SJSA1 (cell line): ENCODE measurements around the gene CDK15. TPM values are rescaled to one million over a fixed set of nuclear protein-coding genes. Genes with fewer than 3 reads are reported as not detected.

Source experiments
- DNase-seq, 2 experiments: peaks; one replicate each; pipeline ENCODE4 v3.0.0-alpha.2; 2015 to 2020; ENCODE audit warnings: low spot score in 2 of 2, low read depth in 1 of 2
- H3K27ac ChIP-seq: fragments of 250-450 bp; sonication (Bioruptor Pico); 2 replicates; pipeline ENCODE4 v1.5.1; 2020; ENCODE audit warnings: mild to moderate bottlenecking, moderate library complexity
- H3K27me3 ChIP-seq: fragments of 250-450 bp; sonication (Bioruptor Pico); replicated peaks from 2 replicates; pipeline ENCODE4 v1.5.1; 2020; ENCODE audit warnings: mild to moderate bottlenecking, moderate library complexity
- H3K36me3 ChIP-seq: fragments of 250-450 bp; sonication (Bioruptor Pico); 2 replicates; pipeline ENCODE4 v1.5.1; 2020; ENCODE audit warnings: mild to moderate bottlenecking
- H3K4me1 ChIP-seq: fragments of 250-450 bp; sonication (Bioruptor Pico); replicated peaks from 2 replicates; pipeline ENCODE4 v1.6.1; 2021; ENCODE audit warnings: mild to moderate bottlenecking
- H3K4me3 ChIP-seq: fragments of 250-450 bp; sonication (Bioruptor Pico); 2 replicates; pipeline ENCODE4 v1.5.1; 2020; ENCODE audit warnings: mild to moderate bottlenecking
- H3K9me3 ChIP-seq: fragments of 250-450 bp; sonication (Bioruptor Pico); replicated peaks from 2 replicates; pipeline ENCODE4 v1.5.1; 2020; ENCODE audit warnings: mild to moderate bottlenecking
- total RNA-seq: library from RNA; depleted of rRNA; stranded (reverse); fragments of >200 nt; shearing (Covaris generic); gene quantifications from 2 replicates; pipeline ENCODE4 v1.2.3, GENCODE V29; 2014

CDK15 gene
- total RNA-seq, 1 experiment from 2014 or later: 29.4 TPM

DNA sequence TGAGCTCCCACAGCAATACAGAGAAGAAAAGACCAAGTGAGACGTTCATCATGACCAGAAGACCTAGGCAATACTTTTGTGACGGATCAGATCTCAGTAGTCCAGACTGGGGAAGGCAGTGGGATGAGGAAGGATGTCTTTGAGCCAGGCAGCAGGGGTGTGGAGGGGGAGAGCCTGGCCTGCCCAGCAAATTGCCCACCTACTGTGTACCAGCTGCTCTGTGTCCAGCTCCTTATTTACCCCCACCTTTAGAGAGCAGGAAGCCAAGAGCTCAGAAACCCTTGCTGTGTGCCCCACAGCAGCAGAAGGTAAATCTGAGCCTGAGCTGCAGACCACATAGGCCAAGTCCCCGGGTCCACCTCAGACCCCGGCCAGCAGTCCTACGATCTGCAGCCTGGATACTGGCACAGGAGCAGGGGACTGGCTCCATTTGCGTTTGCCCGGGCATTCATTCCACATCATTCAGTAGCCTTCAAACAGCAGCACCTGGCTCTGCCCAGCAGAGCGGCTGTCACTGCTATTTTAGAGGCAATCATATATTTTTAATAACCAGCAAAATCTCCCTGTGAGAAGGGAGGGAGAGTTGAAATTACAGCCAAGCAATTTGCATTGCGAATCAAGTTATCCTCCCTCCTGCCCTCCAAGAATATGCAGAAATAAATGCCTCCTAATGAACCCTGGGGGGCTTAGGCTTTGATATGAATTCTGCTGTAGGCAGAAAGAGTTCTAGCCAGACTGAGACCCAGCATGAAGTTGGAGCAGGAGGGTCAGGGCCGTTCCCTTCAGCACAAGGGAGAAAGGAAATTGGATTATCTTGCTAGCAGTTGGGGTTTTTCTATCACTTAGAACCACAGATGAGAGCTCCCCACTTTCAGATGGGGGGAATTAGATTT is 117.3 kb downstream of the CDK15 start:
- Histone ChIP-seq H3K4me3 (no peak overlapping the region), H3K9me3 (no peaks in the 10 kb centered on the region), H3K4me1 (no peaks in the 10 kb centered on the region), H3K36me3 (no peaks in the 10 kb centered on the region), H3K27ac (no peak overlapping the region), H3K27me3 (no peaks in the 10 kb centered on the region)
- DNase-seq: no peak

DNA sequence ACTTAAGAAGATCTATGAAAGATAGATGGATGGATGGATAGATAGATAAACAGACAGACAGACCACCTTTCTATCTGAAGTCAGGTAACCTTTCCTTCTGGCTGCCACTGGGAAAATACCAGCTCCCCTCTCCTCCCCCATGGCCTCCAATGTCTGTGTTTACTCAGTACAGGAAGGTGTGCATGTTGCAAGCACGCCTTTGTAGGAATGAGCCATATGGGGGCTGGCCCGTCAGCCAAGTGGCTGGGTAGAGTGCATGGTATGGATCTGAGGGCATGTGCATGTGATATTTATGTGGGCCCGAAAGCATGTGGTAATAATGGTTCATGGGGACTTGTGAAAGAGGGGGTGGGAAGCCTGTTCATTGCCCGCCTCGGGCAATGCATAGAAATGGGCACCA is 118.1 kb downstream of the CDK15 start:
- no peak overlapping the region for H3K27ac ChIP-seq
- H3K4me3 ChIP-seq: no peak overlapping the region
- no peaks in the 10 kb centered on the region for H3K27me3 ChIP-seq
- no peaks in the 10 kb centered on the region for H3K4me1 ChIP-seq
- no peaks in the 10 kb centered on the region for H3K36me3 ChIP-seq
- H3K9me3 ChIP-seq: no peaks in the 10 kb centered on the region
- DNase-seq: no peak

DNA sequence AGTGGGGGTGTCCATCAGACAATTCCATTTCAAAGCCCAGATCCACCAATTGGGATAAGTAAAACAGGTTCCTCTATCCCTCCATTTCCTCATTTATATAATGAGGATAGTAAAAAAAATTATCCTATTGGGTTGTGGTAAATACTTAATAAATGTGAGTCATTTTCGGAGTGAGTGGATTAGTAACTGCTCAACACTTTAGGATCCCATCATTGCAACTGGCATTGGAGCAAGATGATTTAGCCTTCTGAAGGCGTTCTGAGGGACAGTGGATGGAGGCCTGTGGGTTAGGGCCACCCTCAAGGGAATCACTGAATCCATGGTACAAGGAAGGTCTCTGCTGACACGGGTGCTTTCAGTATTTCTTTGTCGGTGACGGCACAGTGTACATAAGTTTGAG is 118.7 kb downstream of the CDK15 start:
- no peak for DNase-seq

DNA sequence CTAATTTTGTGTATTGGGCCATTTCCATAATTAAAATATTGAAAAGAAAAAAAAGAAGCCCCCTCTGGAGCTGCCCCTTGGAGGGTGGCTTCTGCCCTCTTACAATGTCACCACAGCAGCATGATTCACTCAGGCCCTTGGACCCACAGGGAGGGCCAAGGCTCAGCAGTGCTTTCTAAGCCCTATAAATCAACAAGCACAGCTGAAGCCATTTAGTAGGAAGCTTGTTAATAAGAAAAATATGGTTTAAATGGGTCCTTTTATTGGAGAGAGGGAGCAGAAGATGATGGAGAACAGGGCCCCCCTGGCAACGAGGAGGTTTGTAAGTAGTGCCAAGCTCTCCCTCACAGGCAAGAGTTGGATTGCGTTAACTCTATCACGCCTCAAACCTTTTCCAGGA is 119.7 kb downstream of the CDK15 start:
- no peak for DNase-seq
- Histone ChIP-seq H3K27me3 (no peaks in the 10 kb centered on the region), H3K4me1 (peaks cover 11% of the 10 kb centered on the region), H3K27ac (no peak overlapping the region), H3K9me3 (no peaks in the 10 kb centered on the region), H3K36me3 (no peaks in the 10 kb centered on the region), H3K4me3 (no peak overlapping the region)

More for the DNA sequence above, 118.7 kb downstream of the CDK15 start:
- H3K9me3 ChIP-seq: no peaks in the 10 kb centered on the region
- H3K27me3 ChIP-seq: no peaks in the 10 kb centered on the region
- no peaks in the 10 kb centered on the region for H3K36me3 ChIP-seq
- H3K27ac ChIP-seq: no peak overlapping the region
- peaks cover under 1% of the 10 kb centered on the region; the same call in 1 of the 2 replicates for H3K4me1 ChIP-seq
- no peak overlapping the region for H3K4me3 ChIP-seq

DNA sequence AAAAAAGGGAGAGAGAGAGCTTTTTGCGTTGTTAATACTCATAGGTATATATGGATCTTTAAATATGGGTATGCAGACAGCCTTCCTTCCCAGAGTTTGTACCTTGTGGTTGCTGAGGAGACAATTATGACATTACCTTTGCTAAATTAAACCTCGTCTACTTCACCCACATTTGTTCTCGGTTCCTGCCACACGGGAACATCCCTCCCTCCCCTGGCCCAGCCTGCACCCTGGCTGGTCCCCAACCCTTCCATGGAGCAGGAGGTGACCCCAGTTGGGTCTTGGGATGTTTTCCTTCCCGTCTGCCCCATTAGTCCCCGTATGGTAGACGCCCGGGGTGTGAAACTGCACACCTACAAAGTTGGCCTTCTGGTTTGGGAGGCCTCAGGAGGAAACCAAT is 122.0 kb downstream of the CDK15 start:
- Histone ChIP-seq H3K36me3 (no peaks in the 10 kb centered on the region), H3K9me3 (no peaks in the 10 kb centered on the region), H3K4me3 (no peak overlapping the region), H3K27ac (no peak overlapping the region), H3K27me3 (no peaks in the 10 kb centered on the region), H3K4me1 (peaks cover 34% of the 10 kb centered on the region)
- no peak for DNase-seq

DNA sequence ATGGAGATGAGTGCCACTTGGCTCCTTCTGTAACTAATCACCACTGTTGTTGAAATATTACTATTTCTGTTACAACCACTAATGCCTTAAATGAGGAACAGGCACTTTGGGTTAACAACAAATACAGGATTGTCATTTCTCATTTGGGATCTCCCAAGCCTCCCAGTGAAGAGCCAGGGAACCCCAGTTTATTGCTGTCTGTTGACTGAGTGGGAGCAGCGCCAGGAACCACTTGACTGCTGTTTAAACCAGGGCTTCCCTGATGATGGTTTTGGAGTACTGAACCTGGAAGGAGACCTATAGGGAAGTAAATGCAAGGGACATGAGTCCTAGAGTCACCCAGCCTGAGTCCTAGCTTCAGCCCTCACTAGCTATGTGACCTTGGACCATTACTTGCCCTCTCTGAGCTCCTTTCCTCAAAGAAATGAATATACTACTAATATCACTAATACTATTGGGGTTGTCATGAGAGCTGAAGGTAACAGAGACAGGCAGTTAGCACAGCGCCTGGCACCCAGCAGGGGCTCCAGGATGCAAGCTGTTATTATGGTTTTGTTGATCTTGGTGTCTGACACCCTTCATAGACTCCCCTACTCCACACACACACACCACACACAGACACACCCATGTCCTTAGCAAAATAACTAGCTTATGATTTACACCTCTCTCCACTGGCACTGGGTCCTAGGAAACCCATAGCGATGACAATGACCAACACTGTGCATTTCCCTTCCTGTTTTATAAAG is 123.1 kb downstream of the CDK15 start:
- H3K27me3 ChIP-seq: no peaks in the 10 kb centered on the region
- no peaks in the 10 kb centered on the region for H3K36me3 ChIP-seq
- H3K4me1 ChIP-seq: peaks cover 45% of the 10 kb centered on the region
- H3K4me3 ChIP-seq: no peak overlapping the region
- no peaks in the 10 kb centered on the region for H3K9me3 ChIP-seq
- DNase-seq: no peak
- H3K27ac ChIP-seq: no peak overlapping the region

DNA sequence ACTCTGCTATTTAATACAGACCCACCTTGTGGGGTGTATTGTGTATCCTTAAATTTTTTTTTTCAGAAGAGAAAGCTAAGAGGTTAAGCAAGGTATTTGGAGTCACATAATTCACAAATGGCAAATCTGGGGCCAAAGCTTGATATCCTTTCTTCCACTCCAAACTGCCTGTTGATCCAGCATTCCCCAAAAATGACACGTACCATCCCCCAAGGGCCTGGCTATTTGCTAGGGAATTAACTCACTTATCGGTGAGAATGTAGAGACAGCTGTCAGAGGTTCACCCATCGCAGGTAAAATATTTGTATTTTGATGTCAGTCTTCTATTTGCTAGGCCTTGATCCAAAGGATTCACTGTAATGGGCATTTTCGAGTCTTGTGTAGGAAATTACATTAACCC is 123.7 kb downstream of the CDK15 start:
- Histone ChIP-seq H3K36me3 (no peaks in the 10 kb centered on the region), H3K27me3 (no peaks in the 10 kb centered on the region), H3K4me3 (no peak overlapping the region), H3K27ac (no peak overlapping the region), H3K4me1 (peaks cover 50% of the 10 kb centered on the region), H3K9me3 (no peaks in the 10 kb centered on the region)
- no peak for DNase-seq

DNA sequence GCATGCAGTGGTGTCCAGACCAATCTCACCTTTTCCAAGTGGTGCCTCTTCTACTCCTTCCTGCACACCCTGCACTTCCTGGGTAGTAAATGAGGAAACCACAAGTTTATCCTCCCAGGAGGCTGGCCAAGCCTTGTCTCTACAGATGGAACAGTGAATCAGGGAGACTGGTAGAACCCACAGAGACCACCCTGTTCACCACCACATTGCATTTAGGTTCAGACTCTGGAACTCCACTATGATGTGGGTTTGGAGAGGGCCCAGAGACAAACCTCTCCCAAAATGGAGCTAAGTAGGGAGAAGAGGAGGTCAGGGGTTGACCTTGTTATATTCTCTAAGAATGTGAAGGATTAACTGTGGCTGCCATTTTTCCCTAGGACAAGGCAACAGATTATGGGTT is 124.5 kb downstream of the CDK15 start:
- no peak overlapping the region for H3K4me3 ChIP-seq
- no peaks in the 10 kb centered on the region for H3K36me3 ChIP-seq
- peak; percentile 60 to 66 for DNase-seq
- peaks cover 51% of the 10 kb centered on the region for H3K4me1 ChIP-seq
- H3K9me3 ChIP-seq: no peaks in the 10 kb centered on the region; the same call in 1 of the 2 replicates
- H3K27ac ChIP-seq: peak overlapping the region; percentile 60; the same call in 1 of the 2 replicates
- H3K27me3 ChIP-seq: no peaks in the 10 kb centered on the region

DNA sequence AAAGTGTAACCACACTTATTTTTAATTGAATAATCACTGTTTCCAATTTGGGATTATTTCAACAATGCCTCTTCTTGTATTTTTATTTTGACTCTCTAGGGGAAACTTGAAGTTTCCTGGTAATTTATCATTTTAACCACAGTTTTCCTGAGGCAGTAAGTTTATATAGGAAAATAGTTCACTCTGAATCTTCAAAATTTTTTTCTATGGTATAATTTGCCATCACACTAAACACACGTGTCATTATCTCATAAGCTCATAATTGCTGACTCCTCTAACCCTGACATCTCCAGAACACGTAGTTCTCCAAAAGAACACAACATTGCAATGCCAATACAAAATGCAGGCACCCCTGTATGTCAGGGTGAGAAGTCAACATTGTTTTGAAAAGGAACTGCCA is 125.1 kb downstream of the CDK15 start:
- H3K9me3 ChIP-seq: no peaks in the 10 kb centered on the region; the same call in 1 of the 2 replicates
- H3K4me3 ChIP-seq: no peak overlapping the region
- peak overlapping the region; percentile 60 for H3K27ac ChIP-seq
- peaks cover 51% of the 10 kb centered on the region for H3K4me1 ChIP-seq
- no peaks in the 10 kb centered on the region for H3K27me3 ChIP-seq
- no peak for DNase-seq
- no peaks in the 10 kb centered on the region for H3K36me3 ChIP-seq

DNA sequence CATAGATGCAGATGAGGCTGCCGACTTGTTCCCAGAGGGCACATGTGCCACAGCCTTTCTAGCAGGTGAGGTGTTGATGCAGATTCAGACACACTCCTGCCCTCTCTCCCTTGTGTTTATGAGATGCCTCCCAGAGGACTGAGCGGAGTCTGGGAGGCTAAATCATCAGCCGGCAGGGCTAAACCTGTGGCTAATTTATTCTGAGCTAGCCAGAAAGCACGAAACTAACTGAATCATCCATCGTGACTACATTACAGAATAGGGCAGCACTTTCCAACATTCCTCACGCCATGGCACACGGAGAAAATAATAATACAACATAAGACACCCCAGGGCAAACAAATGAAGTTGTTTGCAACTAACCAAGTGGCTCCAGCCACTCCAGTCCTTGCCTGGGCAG is 125.6 kb downstream of the CDK15 start:
- H3K4me3 ChIP-seq: no peak overlapping the region
- H3K36me3 ChIP-seq: no peaks in the 10 kb centered on the region
- no peaks in the 10 kb centered on the region for H3K27me3 ChIP-seq
- H3K4me1 ChIP-seq: peaks cover 51% of the 10 kb centered on the region
- no peaks in the 10 kb centered on the region; the same call in 1 of the 2 replicates for H3K9me3 ChIP-seq
- peak overlapping the region; percentile 60 for H3K27ac ChIP-seq
- DNase-seq: peak; percentile 58 to 77

DNA sequence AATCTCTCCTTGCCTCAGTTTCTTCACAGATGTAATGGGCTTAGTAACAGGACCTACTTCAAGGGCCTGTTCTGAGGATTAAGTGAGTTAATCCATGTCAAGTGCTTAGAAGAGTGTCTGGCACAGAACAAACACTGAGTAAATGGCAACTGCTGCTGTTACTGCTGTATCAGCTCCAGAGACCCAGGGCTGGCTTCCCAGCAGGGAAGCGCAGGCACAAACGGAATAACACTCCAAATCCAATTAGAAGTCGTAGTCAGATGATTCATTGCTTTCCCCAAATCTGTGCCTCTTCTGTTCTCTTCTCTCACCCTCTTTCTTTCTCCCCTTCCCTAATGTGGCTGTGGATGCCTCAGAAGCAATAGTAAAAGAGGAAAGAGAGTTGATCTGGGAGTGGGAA is 126.2 kb downstream of the CDK15 start:
- H3K4me3 ChIP-seq: no peak overlapping the region
- peak overlapping the region; percentile 60 for H3K27ac ChIP-seq
- no peaks in the 10 kb centered on the region; the same call in 1 of the 2 replicates for H3K9me3 ChIP-seq
- no peaks in the 10 kb centered on the region for H3K36me3 ChIP-seq
- H3K27me3 ChIP-seq: no peaks in the 10 kb centered on the region
- peaks cover 51% of the 10 kb centered on the region for H3K4me1 ChIP-seq
- peak in 1 of 2 experiments; percentile 32 for DNase-seq

DNA sequence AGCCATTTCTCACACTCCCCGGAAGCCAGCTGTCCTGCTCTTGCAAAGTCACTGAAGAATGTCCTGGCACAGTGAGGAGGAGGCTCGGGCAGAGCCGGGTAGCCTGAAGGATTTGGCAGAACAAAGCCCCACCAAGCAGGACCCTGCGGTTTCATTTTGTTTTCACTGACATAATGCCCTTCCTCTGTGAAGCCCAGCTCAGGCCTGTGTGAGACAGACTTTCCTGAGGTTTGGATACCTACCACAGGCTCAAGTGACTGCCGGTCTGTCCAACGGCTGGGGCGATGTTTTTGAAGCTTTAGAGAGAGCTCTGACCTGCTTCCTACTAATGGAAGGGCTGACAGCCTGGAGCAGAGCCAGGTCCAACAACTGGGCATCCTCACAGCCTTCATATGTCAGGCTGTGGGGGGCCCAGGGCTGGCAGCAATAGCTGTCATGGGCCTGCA is 127.5 kb downstream of the CDK15 start:
- peak; percentile 84 for DNase-seq
- peaks cover 64% of the 10 kb centered on the region for H3K4me1 ChIP-seq
- peak overlapping the region; percentile 64 for H3K27ac ChIP-seq

DNA sequence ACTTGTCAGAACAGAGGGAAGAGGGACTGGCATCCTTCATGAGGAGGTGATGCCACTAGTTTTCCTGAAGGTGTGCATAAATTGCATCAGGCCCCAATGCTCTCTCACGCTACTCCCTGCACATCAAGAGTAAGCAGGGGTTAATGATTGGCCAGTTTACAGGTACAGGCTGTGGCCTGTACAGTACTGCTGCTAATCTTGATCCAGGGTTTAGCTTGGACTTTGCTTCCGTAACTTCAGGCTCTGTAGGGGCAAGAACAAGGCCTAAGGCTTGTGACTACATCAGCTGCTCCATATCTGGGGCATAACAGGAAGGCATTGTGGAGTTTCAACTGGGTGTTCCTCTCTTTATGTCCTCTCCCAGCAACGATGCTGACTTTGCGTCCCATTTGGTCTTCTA is 130.5 kb downstream of the CDK15 start:
- no peaks in the 10 kb centered on the region for H3K36me3 ChIP-seq
- no peak for DNase-seq
- H3K4me1 ChIP-seq: peaks cover 49% of the 10 kb centered on the region
- H3K27me3 ChIP-seq: no peaks in the 10 kb centered on the region
- no peak overlapping the region for H3K4me3 ChIP-seq
- no peaks in the 10 kb centered on the region; the same call in 1 of the 2 replicates for H3K9me3 ChIP-seq
- no peak overlapping the region for H3K27ac ChIP-seq

More for the DNA sequence above, 127.5 kb downstream of the CDK15 start:
- no peaks in the 10 kb centered on the region; the same call in 1 of the 2 replicates for H3K9me3 ChIP-seq
- H3K36me3 ChIP-seq: no peaks in the 10 kb centered on the region
- no peak overlapping the region for H3K4me3 ChIP-seq
- no peaks in the 10 kb centered on the region for H3K27me3 ChIP-seq

DNA sequence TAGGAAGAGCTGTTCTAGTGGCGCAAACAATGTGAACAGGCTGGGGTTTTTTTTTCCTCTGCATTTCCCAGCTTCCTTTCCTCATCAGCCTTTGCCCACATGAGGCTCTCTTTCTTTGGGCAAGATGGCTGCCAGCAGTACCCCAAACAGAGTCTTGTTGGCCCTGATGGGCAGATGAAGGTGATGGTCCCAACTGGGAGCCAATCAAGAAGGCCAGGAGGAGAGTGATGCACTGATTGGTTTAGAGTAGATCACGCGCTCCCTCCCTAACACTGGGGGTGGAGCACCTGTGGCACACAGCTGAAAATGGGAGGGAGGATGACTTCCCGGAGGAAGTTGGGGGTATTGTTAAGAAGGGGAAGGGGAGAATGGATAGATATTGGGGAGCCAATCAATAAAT is 131.0 kb downstream of the CDK15 start:
- Histone ChIP-seq H3K4me1 (peaks cover 44% of the 10 kb centered on the region), H3K27me3 (no peaks in the 10 kb centered on the region), H3K36me3 (no peaks in the 10 kb centered on the region), H3K4me3 (no peak overlapping the region), H3K9me3 (no peaks in the 10 kb centered on the region; the same call in 1 of the 2 replicates), H3K27ac (no peak overlapping the region)
- DNase-seq: no peak
